Measurements from ENCODE around the gene RAB20. TPM values are rescaled to one million over a fixed set of nuclear protein-coding genes. Genes with fewer than 3 reads are reported as not detected.
"Not testable (repeated sequence)": the region's sequence is repeated elsewhere in the genome, so short reads cannot be mapped to it uniquely, and the experiment has no call there.

RAB20 gene, protein sequence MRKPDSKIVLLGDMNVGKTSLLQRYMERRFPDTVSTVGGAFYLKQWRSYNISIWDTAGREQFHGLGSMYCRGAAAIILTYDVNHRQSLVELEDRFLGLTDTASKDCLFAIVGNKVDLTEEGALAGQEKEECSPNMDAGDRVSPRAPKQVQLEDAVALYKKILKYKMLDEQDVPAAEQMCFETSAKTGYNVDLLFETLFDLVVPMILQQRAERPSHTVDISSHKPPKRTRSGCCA
- 10 to 100 TPM in 2 of 4 donors, 1 to 10 TPM in 1, under 1 TPM in 1; 0.77 to 12.4 (median 9.1) TPM for total RNA-seq

DNA sequence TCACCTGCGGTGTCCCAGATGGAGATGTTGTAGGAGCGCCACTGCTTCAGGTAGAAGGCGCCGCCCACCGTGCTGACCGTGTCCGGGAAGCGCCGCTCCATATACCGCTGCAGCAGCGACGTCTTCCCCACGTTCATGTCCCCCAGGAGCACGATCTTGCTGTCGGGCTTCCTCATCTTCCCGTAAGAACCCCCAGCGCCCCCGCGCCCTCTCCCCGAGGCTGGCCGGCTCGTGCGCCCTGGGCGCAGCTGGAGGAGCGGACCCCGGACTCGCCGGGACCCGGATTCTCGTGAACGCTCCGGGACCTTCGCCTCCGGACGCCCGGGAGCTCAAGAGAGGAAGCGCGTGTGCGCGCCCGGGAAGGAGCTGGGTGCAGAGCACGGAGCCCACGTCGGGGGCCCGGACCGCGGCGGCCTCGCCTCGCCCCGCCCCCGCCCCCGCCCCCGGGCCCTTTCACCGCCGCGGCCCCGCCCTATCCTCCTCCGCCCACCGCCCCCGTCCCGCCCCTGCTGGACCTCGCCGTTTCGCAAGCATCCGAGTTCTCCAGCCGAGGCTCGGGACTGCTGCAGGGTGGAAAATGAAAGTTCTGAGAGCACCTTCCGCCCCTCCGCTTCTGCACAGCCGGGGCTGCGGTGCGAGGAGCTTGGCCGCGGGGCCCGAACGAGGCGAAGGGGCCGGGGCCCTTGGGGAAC lies at the start of gene RAB20:
TSS of gene RAB20 (minus strand) at position 379 of the 692 bp plus-strand sequence. CDS start at position 176, 203 bp downstream.
- peak within 1 kb of the TSS; percentile 51 to 60 for H3K4me3 ChIP-seq
- no peaks in the 10 kb centered on the region for H3K36me3 ChIP-seq
- H3K9me3 ChIP-seq = no peaks in the 10 kb centered on the region
- peaks cover 0 to 4% of the 10 kb centered on the region in 2 donors for H3K4me1 ChIP-seq
- TF ChIP-seq POLR2A (IDR thresholded peaks at IDR 0.05) = peak in 1 of 2 donors; percentile 57
- TF ChIP-seq, protein P1, sequence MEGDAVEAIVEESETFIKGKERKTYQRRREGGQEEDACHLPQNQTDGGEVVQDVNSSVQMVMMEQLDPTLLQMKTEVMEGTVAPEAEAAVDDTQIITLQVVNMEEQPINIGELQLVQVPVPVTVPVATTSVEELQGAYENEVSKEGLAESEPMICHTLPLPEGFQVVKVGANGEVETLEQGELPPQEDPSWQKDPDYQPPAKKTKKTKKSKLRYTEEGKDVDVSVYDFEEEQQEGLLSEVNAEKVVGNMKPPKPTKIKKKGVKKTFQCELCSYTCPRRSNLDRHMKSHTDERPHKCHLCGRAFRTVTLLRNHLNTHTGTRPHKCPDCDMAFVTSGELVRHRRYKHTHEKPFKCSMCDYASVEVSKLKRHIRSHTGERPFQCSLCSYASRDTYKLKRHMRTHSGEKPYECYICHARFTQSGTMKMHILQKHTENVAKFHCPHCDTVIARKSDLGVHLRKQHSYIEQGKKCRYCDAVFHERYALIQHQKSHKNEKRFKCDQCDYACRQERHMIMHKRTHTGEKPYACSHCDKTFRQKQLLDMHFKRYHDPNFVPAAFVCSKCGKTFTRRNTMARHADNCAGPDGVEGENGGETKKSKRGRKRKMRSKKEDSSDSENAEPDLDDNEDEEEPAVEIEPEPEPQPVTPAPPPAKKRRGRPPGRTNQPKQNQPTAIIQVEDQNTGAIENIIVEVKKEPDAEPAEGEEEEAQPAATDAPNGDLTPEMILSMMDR (IDR thresholded peaks at IDR 0.05) = no peak
- H3K27ac ChIP-seq = peak within 1 kb of the TSS; percentile 80 to 88
- intact Hi-C loops (cut with DNase I; ENCODE audit: low total_unique reads) = no loop called here
- DNase-seq = peak; percentile 84 to 86
- no peaks in the 10 kb centered on the region for H3K27me3 ChIP-seq

DNA sequence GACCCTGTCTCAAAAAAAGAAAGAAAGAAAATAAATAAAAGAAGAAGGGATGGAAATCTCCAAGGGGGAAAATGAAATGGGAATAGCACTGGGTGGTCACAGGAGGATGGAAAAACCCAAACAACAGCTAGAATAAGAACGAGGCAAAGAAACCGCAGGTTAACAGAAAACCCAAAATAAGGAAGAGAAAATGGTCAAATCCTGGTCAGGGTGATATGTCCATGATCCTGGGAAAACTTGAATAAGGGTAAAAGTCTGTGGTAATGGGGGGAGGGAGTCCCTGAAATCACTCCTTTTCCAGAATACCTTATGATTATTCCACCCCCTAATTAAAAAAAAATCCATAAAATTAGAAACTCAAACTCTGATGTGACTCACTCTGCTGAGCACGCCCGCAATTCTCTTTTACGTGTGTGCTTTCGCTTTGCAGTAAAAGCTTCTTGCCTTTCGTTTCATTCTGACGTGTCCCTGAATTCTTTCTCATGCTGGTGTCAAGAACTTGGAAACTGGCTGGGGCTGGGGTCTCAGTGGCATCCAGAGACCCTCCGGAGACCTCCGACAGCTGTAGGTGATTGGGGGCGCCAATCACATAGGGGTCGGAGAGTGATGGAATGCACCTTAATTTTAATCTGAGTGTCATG lies 49.6 kb upstream of the RAB20 start:
- DNase-seq = no peak
- H3K36me3 ChIP-seq = no peaks in the 10 kb centered on the region
- no peak overlapping the region for H3K27ac ChIP-seq
- H3K27me3 ChIP-seq = no peaks in the 10 kb centered on the region
- H3K9me3 ChIP-seq = no peaks in the 10 kb centered on the region
- no peak for TF ChIP-seq POLR2A (IDR thresholded peaks at IDR 0.05)
- TF ChIP-seq, protein P1 (IDR thresholded peaks at IDR 0.05) = no peak
- no peaks in the 10 kb centered on the region for H3K4me1 ChIP-seq
- intact Hi-C loops (cut with DNase I; ENCODE audit: low total_unique reads) = no loop called here
- no peak overlapping the region for H3K4me3 ChIP-seq

DNA sequence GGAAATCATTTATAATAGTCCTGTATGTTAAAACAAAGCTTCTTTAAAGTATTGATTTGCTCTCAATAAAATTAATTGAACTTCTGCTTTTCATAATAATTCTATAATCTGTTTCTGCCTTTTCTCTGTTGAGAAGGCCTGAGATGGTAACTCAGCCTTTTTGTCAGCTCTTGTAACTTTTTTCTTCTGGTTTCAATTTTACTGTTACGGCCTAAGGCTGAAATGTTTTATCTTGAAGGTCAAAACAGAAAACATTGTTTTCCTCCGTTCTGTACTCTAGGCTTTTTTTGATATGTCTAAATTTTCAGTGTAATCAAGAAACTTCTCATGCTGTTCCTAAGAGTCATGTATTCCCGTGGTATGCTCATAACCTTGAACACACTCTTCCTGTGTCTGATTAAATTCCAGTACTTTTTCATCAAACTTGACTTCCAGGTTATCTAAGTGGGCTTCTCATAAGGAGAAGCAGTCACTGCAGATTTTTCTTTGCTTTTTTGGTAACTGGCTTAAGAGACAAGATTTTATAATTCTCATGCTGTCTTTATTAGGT lies 46.2 kb upstream of the RAB20 start:
- no peak overlapping the region for H3K27ac ChIP-seq
- no peak for TF ChIP-seq POLR2A (IDR thresholded peaks at IDR 0.05)
- TF ChIP-seq, protein P1 (IDR thresholded peaks at IDR 0.05) = no peak
- no peaks in the 10 kb centered on the region for H3K9me3 ChIP-seq
- no peak overlapping the region for H3K4me3 ChIP-seq
- intact Hi-C loops (cut with DNase I; ENCODE audit: low total_unique reads) = no loop called here
- no peaks in the 10 kb centered on the region for H3K4me1 ChIP-seq
- H3K36me3 ChIP-seq = no peaks in the 10 kb centered on the region
- DNase-seq = no peak
- no peaks in the 10 kb centered on the region for H3K27me3 ChIP-seq

DNA sequence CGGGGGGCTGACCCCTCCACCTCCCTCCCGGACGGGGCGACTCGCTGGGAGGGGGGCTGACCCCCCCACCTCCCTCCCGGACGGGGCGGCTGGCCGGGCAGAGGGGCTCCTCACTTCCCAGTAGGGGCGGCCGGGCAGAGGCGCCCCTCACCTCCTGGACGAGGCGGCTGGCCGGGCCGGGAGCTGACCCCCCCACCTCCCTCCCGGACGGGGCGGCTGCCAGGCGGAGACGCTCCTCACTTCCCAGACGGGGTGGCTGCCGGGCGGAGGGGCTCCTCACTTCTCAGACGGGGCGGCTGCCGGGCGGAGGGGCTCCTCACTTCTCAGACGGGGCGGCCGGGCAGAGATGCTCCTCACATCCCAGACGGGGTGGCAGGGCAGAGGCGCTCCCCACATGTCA lies 44.8 kb upstream of the RAB20 start:
- H3K27ac ChIP-seq; H3K4me1 ChIP-seq; H3K4me3 ChIP-seq; H3K27me3 ChIP-seq; intact Hi-C loops (cut with DNase I; ENCODE audit: low total_unique reads); DNase-seq; H3K36me3 ChIP-seq; H3K9me3 ChIP-seq: not testable (repeated sequence)

DNA sequence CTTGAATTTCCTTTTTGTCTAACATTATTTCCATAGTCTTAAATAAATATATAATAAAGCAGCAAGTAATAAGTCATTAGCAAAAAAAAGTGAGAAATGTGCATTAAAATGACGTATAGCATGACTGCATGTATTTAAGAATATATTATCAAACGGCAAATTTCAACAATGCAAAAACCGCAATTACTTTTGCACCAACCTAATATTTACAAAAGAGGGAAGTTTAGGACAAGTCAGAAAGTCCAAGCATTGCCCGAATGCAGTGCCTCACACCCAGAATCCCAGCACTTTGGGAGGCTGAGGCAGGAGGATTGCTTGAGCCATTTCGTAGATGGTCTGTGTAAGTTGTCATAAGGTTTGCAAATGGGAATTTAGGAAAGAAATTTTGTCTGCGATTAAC lies 43.6 kb upstream of the RAB20 start:
- Histone ChIP-seq H3K4me3 (no peak overlapping the region), H3K27ac (no peak overlapping the region), H3K27me3 (no peaks in the 10 kb centered on the region), H3K9me3 (no peaks in the 10 kb centered on the region), H3K36me3 (no peaks in the 10 kb centered on the region), H3K4me1 (no peaks in the 10 kb centered on the region)
- TF ChIP-seq, protein P1 (IDR thresholded peaks at IDR 0.05) = no peak
- TF ChIP-seq POLR2A (IDR thresholded peaks at IDR 0.05) = no peak
- intact Hi-C loops (cut with DNase I; ENCODE audit: low total_unique reads) = no loop called here
- DNase-seq = no peak
